IPS-20b (cell line): Measurements from ENCODE around the gene GPR139.

Experiments used
- H3K27ac ChIP-seq: one replicate; pipeline ENCODE4 v1.5.1; 2013; ENCODE audit warnings: low read length
- H3K27me3 ChIP-seq: 2 replicates; pipeline ENCODE4 v1.6.1; 2013; ENCODE audit warnings: mild to moderate bottlenecking, low read length, inconsistent platforms; ENCODE audit not compliant: insufficient read depth
- H3K36me3 ChIP-seq: 2 replicates; pipeline ENCODE4 v1.6.1; 2013; ENCODE audit warnings: low read depth, mild to moderate bottlenecking, inconsistent platforms, low read length, moderate library complexity; ENCODE audit not compliant: insufficient read depth
- H3K4me1 ChIP-seq: 2 replicates; pipeline ENCODE4 v1.6.1; 2013; ENCODE audit warnings: mild to moderate bottlenecking, control low read depth, inconsistent platforms, low read length, moderate library complexity; ENCODE audit not compliant: insufficient read depth
- H3K4me3 ChIP-seq: 2 replicates; pipeline ENCODE4 v1.5.1; 2013; ENCODE audit warnings: mild to moderate bottlenecking, low read length, inconsistent platforms
- H3K9ac ChIP-seq: 2 replicates; pipeline ENCODE4 v1.6.1; 2013; ENCODE audit warnings: low read depth, mild to moderate bottlenecking, inconsistent platforms, low read length, moderate library complexity
- H3K9me3 ChIP-seq: 2 replicates; pipeline ENCODE4 v1.6.1; 2013; ENCODE audit warnings: mild to moderate bottlenecking, low read depth, low read length, inconsistent platforms; ENCODE audit not compliant: insufficient read depth

GPR139 gene

DNA sequence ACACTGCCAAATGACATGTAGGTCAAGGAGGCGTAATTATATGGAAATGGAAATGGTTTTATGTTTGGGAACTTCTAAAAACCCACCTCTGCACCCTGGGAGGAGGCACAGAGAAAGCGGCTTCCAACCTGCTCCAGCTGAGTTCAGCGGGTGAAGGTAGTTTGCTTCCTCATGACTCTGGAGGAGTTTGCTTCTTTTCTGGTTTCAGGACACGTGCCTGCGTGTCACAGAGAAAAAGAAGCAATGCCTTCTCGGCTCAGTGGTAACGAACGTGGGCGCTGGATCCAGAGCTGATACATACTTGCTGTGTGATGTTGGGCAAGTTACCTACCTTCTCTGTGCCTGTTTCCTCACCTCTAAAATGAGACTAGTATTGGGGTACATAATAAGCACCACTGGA is 22.1 kb downstream of the GPR139 start:
- H3K36me3 ChIP-seq = no peaks in the 10 kb centered on the region
- H3K27me3 ChIP-seq = no peaks in the 10 kb centered on the region
- H3K9ac ChIP-seq = no peak overlapping the region
- H3K4me3 ChIP-seq = no peak overlapping the region
- no peak overlapping the region for H3K27ac ChIP-seq
- no peaks in the 10 kb centered on the region for H3K4me1 ChIP-seq
- H3K9me3 ChIP-seq = no peaks in the 10 kb centered on the region

DNA sequence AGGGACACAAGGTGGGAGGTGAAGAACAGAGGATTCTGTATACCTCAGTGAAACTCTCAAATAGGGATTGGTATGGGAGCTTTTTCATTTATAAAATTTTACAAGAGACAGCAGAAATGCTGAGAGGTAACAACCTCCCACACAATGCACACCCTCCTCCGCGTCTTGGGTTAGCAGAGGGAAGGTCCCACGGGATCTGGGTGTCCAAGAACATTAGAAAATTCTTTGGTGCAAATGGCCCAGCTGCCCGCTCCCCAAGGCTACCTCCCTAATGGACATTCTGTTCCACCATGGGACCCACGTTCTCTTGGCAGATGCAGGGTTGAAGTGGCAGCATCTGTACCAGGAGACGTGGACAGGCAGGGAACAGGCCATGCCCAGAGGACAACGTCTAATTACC is 22.5 kb downstream of the GPR139 start:
- no peak overlapping the region for H3K9ac ChIP-seq
- no peaks in the 10 kb centered on the region for H3K4me1 ChIP-seq
- no peaks in the 10 kb centered on the region for H3K9me3 ChIP-seq
- no peaks in the 10 kb centered on the region for H3K27me3 ChIP-seq
- H3K27ac ChIP-seq = no peak overlapping the region
- H3K4me3 ChIP-seq = no peak overlapping the region
- H3K36me3 ChIP-seq = no peaks in the 10 kb centered on the region

DNA sequence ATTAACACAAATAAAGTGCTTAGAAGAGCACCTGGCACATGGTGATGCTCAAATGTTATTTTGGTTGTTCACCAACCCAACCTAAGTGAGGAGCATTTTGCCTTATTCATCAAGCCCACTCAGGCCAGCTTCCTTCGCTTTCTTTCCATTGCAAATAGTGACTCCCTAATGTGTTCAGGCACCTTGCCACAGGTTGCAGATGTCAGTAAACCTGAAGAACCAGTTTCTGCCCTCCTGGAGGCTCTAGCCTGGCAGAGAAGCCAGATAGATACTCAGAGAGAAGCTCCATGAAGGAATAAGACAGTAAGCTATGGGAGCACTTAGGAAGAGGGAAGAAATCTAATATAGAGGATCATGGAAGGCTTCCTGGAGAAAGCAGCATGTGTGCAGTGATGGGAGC is 23.9 kb downstream of the GPR139 start:
- Histone ChIP-seq H3K27ac (no peak overlapping the region), H3K27me3 (no peaks in the 10 kb centered on the region), H3K36me3 (no peaks in the 10 kb centered on the region), H3K9me3 (no peaks in the 10 kb centered on the region), H3K4me1 (no peaks in the 10 kb centered on the region), H3K9ac (no peak overlapping the region), H3K4me3 (no peak overlapping the region)

DNA sequence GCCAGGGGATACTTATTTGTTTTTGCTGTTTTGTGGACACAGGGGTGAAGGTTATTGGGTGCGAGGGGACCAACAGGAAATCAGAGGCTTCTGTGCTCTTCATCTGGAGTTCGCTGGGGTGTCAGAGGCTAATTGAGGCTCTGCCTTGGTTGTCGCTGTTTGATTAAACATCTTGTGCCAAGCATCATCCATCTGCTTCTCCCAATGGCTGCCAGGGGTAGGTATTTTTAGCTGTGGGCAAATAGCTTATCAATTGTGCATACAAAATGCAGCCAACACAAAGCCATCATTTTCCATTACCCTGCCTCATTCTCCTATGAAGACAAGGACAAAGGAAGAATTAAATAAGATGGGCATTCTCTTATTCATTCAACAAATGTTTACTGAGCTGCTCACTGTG is 27.8 kb downstream of the GPR139 start:
- Histone ChIP-seq H3K27me3 (no peaks in the 10 kb centered on the region), H3K27ac (no peak overlapping the region), H3K9ac (no peak overlapping the region), H3K4me3 (no peak overlapping the region), H3K36me3 (no peaks in the 10 kb centered on the region), H3K4me1 (no peaks in the 10 kb centered on the region), H3K9me3 (no peaks in the 10 kb centered on the region)

DNA sequence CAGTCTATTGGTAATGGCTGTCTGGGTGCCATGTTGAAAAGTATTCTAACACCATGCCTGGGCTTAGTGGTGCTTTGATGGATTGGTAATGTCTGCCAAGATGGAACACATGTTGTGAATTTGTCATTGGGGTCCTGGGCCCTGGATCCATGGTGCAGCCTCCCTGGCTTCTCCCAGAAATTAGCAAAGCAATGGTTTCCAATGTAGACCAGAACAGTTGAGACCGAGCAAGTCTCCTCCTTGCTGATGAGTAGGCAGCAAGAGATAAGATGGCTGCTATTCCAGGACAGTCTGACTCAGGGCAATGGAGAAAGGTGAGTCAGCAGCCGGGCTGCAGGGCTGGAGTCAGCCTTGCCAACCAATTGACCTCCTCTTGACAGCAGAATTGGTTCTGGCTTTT is 30.8 kb downstream of the GPR139 start:
- H3K27ac ChIP-seq = no peak overlapping the region

DNA sequence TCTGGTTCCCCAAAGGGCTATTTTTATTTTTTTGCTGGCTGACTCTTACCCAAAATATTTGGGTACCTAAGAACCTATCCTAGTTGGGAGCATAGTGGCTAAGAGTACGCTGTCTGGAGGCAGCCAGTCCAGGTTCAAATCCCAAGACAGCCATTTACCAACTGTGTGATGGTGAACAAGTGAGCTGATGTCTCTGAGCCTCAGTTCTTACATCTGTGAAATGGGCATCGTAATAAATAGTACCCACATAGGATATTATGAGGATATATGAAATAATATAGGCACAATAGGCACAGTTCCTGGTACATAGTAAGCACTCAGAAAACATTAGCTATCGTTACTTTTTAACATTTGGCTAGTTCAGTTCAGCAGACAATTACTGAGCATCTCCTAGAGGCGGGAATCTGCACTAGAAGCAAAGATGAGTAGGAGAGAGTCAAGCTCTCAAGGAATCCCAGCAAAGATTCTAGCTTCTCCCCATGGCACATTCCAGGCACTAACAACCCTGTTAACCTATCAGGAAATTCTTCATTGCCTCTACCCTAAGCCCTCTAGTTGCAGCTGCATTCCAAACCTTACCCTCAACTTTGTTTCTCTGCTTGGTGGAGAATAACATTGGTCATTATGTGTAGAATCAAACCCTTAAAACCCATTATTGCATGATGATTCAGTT is 31.6 kb downstream of the GPR139 start:
- Histone ChIP-seq H3K9me3 (no peaks in the 10 kb centered on the region), H3K9ac (no peak overlapping the region), H3K4me1 (no peaks in the 10 kb centered on the region), H3K4me3 (no peak overlapping the region), H3K27me3 (no peaks in the 10 kb centered on the region), H3K36me3 (no peaks in the 10 kb centered on the region), H3K27ac (no peak overlapping the region)

More for the DNA sequence above, 30.8 kb downstream of the GPR139 start:
- H3K9me3 ChIP-seq = no peaks in the 10 kb centered on the region
- H3K9ac ChIP-seq = no peak overlapping the region
- H3K36me3 ChIP-seq = no peaks in the 10 kb centered on the region
- H3K4me1 ChIP-seq = no peaks in the 10 kb centered on the region
- no peaks in the 10 kb centered on the region for H3K27me3 ChIP-seq
- H3K4me3 ChIP-seq = no peak overlapping the region

DNA sequence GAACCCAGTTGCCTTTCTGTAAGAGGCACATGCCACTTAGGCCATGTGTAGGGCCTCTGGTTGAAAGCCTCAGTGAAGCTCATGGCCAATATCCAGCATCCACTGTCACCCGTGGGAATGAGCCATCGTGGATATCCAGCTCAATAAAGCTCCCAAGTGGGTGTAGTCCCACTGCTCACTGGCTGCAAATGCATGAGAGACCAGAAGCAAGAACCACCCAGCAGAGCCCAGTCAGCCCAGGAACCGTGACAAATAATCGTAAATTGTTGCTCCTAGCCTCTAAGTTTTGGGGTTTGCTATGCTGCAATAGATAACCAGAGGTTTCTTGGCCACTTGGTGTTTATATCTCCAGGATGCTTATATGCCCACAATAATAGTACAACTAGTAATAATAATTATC is 33.7 kb downstream of the GPR139 start:
- H3K4me1 ChIP-seq = no peaks in the 10 kb centered on the region
- H3K36me3 ChIP-seq = no peaks in the 10 kb centered on the region
- no peaks in the 10 kb centered on the region for H3K9me3 ChIP-seq
- H3K9ac ChIP-seq = no peak overlapping the region
- H3K27me3 ChIP-seq = no peaks in the 10 kb centered on the region
- no peak overlapping the region for H3K4me3 ChIP-seq
- H3K27ac ChIP-seq = no peak overlapping the region

DNA sequence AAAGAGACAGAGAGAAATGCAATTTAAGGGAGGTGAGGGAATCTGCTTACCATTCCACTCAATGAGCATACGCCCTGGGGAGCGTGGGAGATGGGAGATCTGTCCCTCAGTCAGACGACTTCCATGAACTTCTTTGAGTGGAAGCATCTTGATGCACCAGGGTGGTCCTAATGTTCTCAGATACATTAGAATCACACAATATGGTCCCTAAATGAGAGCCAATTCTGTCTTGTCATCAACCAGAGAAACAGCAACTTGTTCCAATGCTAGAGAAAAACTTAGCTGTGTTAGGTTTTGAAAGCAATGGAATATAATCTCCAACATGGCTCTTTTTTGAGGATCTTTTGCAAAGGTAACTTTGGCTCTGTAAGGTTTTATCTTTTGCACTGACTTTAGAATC is 44.1 kb downstream of the GPR139 start:
- H3K9me3 ChIP-seq = no peaks in the 10 kb centered on the region
- H3K27ac ChIP-seq = no peak overlapping the region
- H3K9ac ChIP-seq = no peak overlapping the region
- H3K4me3 ChIP-seq = no peak overlapping the region
- H3K36me3 ChIP-seq = no peaks in the 10 kb centered on the region
- H3K27me3 ChIP-seq = no peaks in the 10 kb centered on the region
- no peaks in the 10 kb centered on the region for H3K4me1 ChIP-seq

DNA sequence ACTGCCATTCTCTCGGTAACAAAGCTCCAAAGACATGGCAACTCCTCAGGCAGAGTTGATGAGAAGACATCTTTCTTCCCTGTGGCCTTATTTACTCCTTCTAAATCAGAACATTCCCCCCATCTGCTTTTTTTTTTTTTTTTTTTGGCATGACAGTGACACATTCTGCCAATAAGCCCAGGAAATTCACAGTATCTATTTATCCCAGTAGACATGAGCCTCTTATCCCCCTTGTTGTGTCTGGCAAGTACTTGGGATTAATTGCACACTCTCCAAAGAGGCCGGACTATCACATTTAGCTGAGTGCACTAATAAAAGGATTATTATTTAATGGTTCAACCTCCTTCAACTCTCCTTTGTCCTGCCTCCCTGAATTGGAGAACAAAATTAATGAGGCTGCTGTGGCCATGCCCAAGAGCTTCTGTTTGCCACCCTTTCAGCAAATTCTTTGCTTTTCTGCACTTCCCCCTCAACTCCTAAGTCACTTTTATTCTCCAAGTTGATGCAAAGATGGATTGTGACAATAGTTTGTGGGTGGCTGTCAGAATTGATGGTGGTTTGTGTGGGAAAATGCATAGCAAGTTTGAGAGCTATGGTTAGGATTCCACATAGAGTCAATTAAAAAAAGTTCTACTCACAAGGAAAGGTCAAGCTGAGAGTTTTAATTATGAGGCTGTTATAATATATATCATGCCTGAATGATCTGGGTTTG is 47.2 kb downstream of the GPR139 start:
- H3K27ac ChIP-seq = no peak overlapping the region
- no peaks in the 10 kb centered on the region for H3K36me3 ChIP-seq
- H3K27me3 ChIP-seq = no peaks in the 10 kb centered on the region
- H3K9me3 ChIP-seq = no peaks in the 10 kb centered on the region
- no peak overlapping the region for H3K4me3 ChIP-seq
- no peaks in the 10 kb centered on the region for H3K4me1 ChIP-seq
- H3K9ac ChIP-seq = no peak overlapping the region

DNA sequence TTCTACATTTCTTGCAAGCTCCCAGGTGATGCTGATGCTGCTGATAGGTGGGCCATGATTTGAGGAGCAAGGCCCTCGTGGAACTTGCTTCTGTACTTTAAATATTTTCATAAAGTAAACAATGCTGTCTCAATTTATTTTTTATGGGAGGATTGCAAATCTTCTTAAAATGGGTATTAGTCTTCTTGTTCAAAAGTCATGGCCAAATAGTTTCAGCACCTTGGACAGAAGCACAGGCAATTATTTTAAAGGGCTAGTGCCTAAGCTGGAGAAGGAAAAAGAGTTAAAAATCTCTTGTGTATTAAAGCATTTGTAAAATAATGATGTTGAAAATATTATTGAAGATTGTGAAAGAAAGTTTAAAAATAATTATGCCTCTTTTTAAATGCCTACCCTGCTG is 50.5 kb downstream of the GPR139 start:
- Histone ChIP-seq H3K36me3 (no peaks in the 10 kb centered on the region), H3K4me3 (no peak overlapping the region), H3K9ac (no peak overlapping the region), H3K9me3 (no peaks in the 10 kb centered on the region), H3K4me1 (no peaks in the 10 kb centered on the region), H3K27ac (no peak overlapping the region), H3K27me3 (no peaks in the 10 kb centered on the region)

DNA sequence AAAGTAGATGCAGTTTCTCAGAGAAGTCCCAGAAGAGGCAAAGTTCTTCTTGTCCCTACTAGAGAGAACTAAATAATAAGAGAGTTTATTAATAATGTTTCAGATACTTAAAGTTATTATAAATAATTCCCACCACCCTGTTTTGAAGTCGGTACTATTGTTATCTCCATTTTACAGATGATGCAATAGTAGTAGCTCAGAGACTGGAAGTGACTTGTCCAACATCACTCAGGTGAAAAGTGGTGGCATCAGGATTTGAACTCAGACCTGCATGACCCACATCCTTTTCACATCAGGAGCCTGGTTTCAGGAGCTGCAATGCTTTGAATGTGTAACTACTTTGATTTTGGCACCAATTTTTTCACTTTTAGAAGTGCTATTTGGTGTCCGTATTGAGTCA is 52.7 kb downstream of the GPR139 start:
- Histone ChIP-seq H3K36me3 (no peaks in the 10 kb centered on the region), H3K27ac (no peak overlapping the region), H3K9ac (no peak overlapping the region)

DNA sequence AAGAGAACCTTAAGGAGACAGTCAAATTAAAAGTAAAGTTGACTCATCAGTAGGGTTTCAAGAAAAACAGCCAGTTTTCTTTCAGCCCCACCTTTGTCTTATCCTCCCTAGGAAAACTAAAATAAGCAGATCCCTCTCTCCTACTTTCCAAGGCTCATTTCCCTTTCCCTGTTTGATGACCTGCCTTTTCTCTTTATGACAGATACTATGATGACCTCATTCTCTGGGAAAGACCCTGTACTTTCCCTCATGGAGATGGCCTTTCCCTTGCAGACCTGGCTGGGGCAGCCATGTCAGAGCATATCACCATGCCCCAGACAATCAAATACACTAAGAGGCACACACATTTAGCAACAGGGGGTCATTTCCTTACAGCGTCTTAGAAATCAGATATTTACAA is 53.6 kb downstream of the GPR139 start:
- Histone ChIP-seq H3K9me3 (no peaks in the 10 kb centered on the region), H3K36me3 (no peaks in the 10 kb centered on the region), H3K27ac (no peak overlapping the region), H3K9ac (no peak overlapping the region), H3K27me3 (no peaks in the 10 kb centered on the region), H3K4me1 (no peaks in the 10 kb centered on the region), H3K4me3 (no peak overlapping the region)

More for the DNA sequence above, 52.7 kb downstream of the GPR139 start:
- Histone ChIP-seq H3K4me3 (no peak overlapping the region), H3K27me3 (no peaks in the 10 kb centered on the region), H3K9me3 (no peaks in the 10 kb centered on the region), H3K4me1 (no peaks in the 10 kb centered on the region)
